HuH-7 (cell line): Measurements from ENCODE around the gene SEMA4G.
A peak's percentile ranks its signal among the peaks of the same experiment; 100 is the strongest.

ENCODE experiments used
- DNase-seq: peaks from one replicate; pipeline ENCODE4 v3.0.0; 2011; ENCODE audit warnings: low spot score

Gene SEMA4G

GRCh38 chr10:101007915-101008822 is 38.9 kb downstream of the SEMA4G start:
- no peak for DNase-seq

- DNase-seq: no peak
These were observed 39.6 kb downstream of the SEMA4G start for GRCh38 chr10:101008823-101009423.

- DNase-seq: no peak
These were observed 41.0 kb downstream of the SEMA4G start for GRCh38 chr10:101010329-101010728.

GRCh38 chr10:101011517-101012423 is 42.5 kb downstream of the SEMA4G start:
- DNase-seq: peak; percentile 79

GRCh38 chr10:101012525-101013364 is 43.4 kb downstream of the SEMA4G start:
- DNase-seq: peak; percentile 76

GRCh38 chr10:101013365-101013825 is 44.1 kb downstream of the SEMA4G start:
- no peak for DNase-seq

- DNase-seq: peak; percentile 83
These were observed 45.1 kb downstream of the SEMA4G start for GRCh38 chr10:101014230-101014884.

GRCh38 chr10:101014966-101015581 is 45.8 kb downstream of the SEMA4G start:
- DNase-seq: no peak

GRCh38 chr10:101015582-101015973 is 46.3 kb downstream of the SEMA4G start:
- DNase-seq: no peak

- no peak for DNase-seq
These were observed 47.5 kb downstream of the SEMA4G start for GRCh38 chr10:101016814-101017213.

GRCh38 chr10:101018118-101018599 is 48.9 kb downstream of the SEMA4G start:
- no peak for DNase-seq

- peak; percentile 94 for DNase-seq
These were observed 49.5 kb downstream of the SEMA4G start for GRCh38 chr10:101018600-101019439.
